Measurements from ENCODE around the gene SCN10A.
A peak's percentile ranks its signal among the peaks of the same experiment; 100 is the strongest.

The SCN10A gene

GRCh38 chr3:38823186-38823585 lies 7.2 kb upstream of the SCN10A start:
- Histone ChIP-seq H3K23ac (ENCODE audit: low read length in 2 of 2) (no peak overlapping the region), H2AFZ (ENCODE audit: low read depth, low read length) (no peak overlapping the region), H3K4me2 (ENCODE audit: low read length, poor library complexity, severe bottlenecking) (no peak overlapping the region), H3K18ac (ENCODE audit: low read depth in 1 of 2, low read length in 2 of 2) (no peak overlapping the region), H3K79me1 (replicated peaks; ENCODE audit: low read length, poor library complexity, severe bottlenecking) (no peaks in the 10 kb centered on the region), H2BK120ac (ENCODE audit: low read depth, low read length) (no peak overlapping the region), H3K27ac (ENCODE audit: low read length, poor library complexity, severe bottlenecking) (no peak overlapping the region), H2AK5ac (ENCODE audit: low read length, severe bottlenecking) (no peak overlapping the region), H3K27me3 (ENCODE audit: control insufficient read depth in 1 of 2, insufficient read depth in 1 of 2, low read length in 2 of 2) (peaks cover 7 to 34% of the 10 kb centered on the region in 2 experiments), H3K14ac (ENCODE audit: low read length in 2 of 2) (no peak overlapping the region), H2BK12ac (ENCODE audit: low read length in 2 of 2) (no peak overlapping the region), H3K9ac (ENCODE audit: low read length) (no peak overlapping the region), H3K36me3 (ENCODE audit: control insufficient read depth in 1 of 2, insufficient read depth in 2 of 2, low read depth in 1 of 2, low read length in 2 of 2) (no peaks in the 10 kb centered on the region), H4K8ac (ENCODE audit: low read length) (no peak overlapping the region), H2BK5ac (ENCODE audit: low read depth, low read length, poor library complexity, severe bottlenecking) (no peak overlapping the region), H3K4ac (ENCODE audit: low read depth in 1 of 2, low read length in 2 of 2) (no peak overlapping the region), H4K91ac (ENCODE audit: low read length) (no peak overlapping the region), H3K4me3 (ENCODE audit: insufficient read depth in 1 of 2, low read depth in 1 of 2, low read length in 2 of 2) (no peak overlapping the region), H3K9me3 (ENCODE audit: control insufficient read depth, low read length) (no peaks in the 10 kb centered on the region), H3K4me1 (ENCODE audit: control insufficient read depth, insufficient read depth, low read depth, low read length) (peaks cover 2% of the 10 kb centered on the region), H2BK15ac (ENCODE audit: low read depth, poor library complexity, severe bottlenecking) (no peak overlapping the region)
- WGBS: 84% methylated on average over 4 of the region's 5 CpGs
- DNase-seq: no peak

- Histone ChIP-seq H3K36me3 (ENCODE audit: control insufficient read depth in 1 of 2, insufficient read depth in 2 of 2, low read depth in 1 of 2, low read length in 2 of 2) (no peaks in the 10 kb centered on the region), H3K4me3 (ENCODE audit: insufficient read depth in 1 of 2, low read depth in 1 of 2, low read length in 2 of 2) (no peak overlapping the region), H3K18ac (ENCODE audit: low read depth in 1 of 2, low read length in 2 of 2) (no peak overlapping the region), H2BK15ac (ENCODE audit: low read depth, poor library complexity, severe bottlenecking) (no peak overlapping the region), H3K4me1 (ENCODE audit: control insufficient read depth, insufficient read depth, low read depth, low read length) (no peaks in the 10 kb centered on the region), H3K23ac (ENCODE audit: low read length in 2 of 2) (no peak overlapping the region), H3K27me3 (ENCODE audit: control insufficient read depth in 1 of 2, insufficient read depth in 1 of 2, low read length in 2 of 2) (peaks cover 6 to 23% of the 10 kb centered on the region in 2 experiments), H3K4me2 (ENCODE audit: low read length, poor library complexity, severe bottlenecking) (no peak overlapping the region), H3K79me1 (replicated peaks; ENCODE audit: low read length, poor library complexity, severe bottlenecking) (no peaks in the 10 kb centered on the region), H4K91ac (ENCODE audit: low read length) (no peak overlapping the region), H2AFZ (ENCODE audit: low read depth, low read length) (no peak overlapping the region), H2AK5ac (ENCODE audit: low read length, severe bottlenecking) (no peak overlapping the region), H3K4ac (ENCODE audit: low read depth in 1 of 2, low read length in 2 of 2) (no peak overlapping the region), H3K9ac (ENCODE audit: low read length) (no peak overlapping the region), H2BK12ac (ENCODE audit: low read length in 2 of 2) (no peak overlapping the region), H3K14ac (ENCODE audit: low read length in 2 of 2) (no peak overlapping the region), H2BK5ac (ENCODE audit: low read depth, low read length, poor library complexity, severe bottlenecking) (no peak overlapping the region), H3K27ac (ENCODE audit: low read length, poor library complexity, severe bottlenecking) (no peak overlapping the region), H2BK120ac (ENCODE audit: low read depth, low read length) (no peak overlapping the region), H3K9me3 (ENCODE audit: control insufficient read depth, low read length) (no peaks in the 10 kb centered on the region), H4K8ac (ENCODE audit: low read length) (no peak overlapping the region)
- no peak for DNase-seq
- WGBS: 75% methylated on average over 4 of the region's 5 CpGs
Observed at GRCh38 chr3:38811822-38812221, 4.2 kb downstream of the SCN10A start.

- H3K14ac ChIP-seq (ENCODE audit: low read length in 2 of 2): no peak overlapping the region
- no peak overlapping the region for H3K9ac ChIP-seq (ENCODE audit: low read length)
- DNase-seq: peak; percentile 76
- H3K4me3 ChIP-seq (ENCODE audit: insufficient read depth in 1 of 2, low read depth in 1 of 2, low read length in 2 of 2): no peak overlapping the region
- no peak overlapping the region for H2BK5ac ChIP-seq (ENCODE audit: low read depth, low read length, poor library complexity, severe bottlenecking)
- H2BK15ac ChIP-seq (ENCODE audit: low read depth, poor library complexity, severe bottlenecking): no peak overlapping the region
- no peaks in the 10 kb centered on the region for H3K79me1 ChIP-seq (replicated peaks; ENCODE audit: low read length, poor library complexity, severe bottlenecking)
- H2AFZ ChIP-seq (ENCODE audit: low read depth, low read length): no peak overlapping the region
- H4K91ac ChIP-seq (ENCODE audit: low read length): no peak overlapping the region
- H3K9me3 ChIP-seq (ENCODE audit: control insufficient read depth, low read length): no peaks in the 10 kb centered on the region
- H3K36me3 ChIP-seq (ENCODE audit: control insufficient read depth in 1 of 2, insufficient read depth in 2 of 2, low read depth in 1 of 2, low read length in 2 of 2): no peaks in the 10 kb centered on the region
- no peaks in the 10 kb centered on the region for H3K4me1 ChIP-seq (ENCODE audit: control insufficient read depth, insufficient read depth, low read depth, low read length)
- no peak overlapping the region for H3K18ac ChIP-seq (ENCODE audit: low read depth in 1 of 2, low read length in 2 of 2)
- no peak overlapping the region for H3K27ac ChIP-seq (ENCODE audit: low read length, poor library complexity, severe bottlenecking)
- no peak overlapping the region for H3K4me2 ChIP-seq (ENCODE audit: low read length, poor library complexity, severe bottlenecking)
- H2AK5ac ChIP-seq (ENCODE audit: low read length, severe bottlenecking): no peak overlapping the region
- 6% methylated on average over 7 of the region's 9 CpGs for WGBS
- no peaks in the 10 kb centered on the region for H3K27me3 ChIP-seq (ENCODE audit: control insufficient read depth in 1 of 2, insufficient read depth in 1 of 2, low read length in 2 of 2)
- no peak overlapping the region for H2BK12ac ChIP-seq (ENCODE audit: low read length in 2 of 2)
- no peak overlapping the region for H4K8ac ChIP-seq (ENCODE audit: low read length)
- H2BK120ac ChIP-seq (ENCODE audit: low read depth, low read length): no peak overlapping the region
- no peak overlapping the region for H3K4ac ChIP-seq (ENCODE audit: low read depth in 1 of 2, low read length in 2 of 2)
- H3K23ac ChIP-seq (ENCODE audit: low read length in 2 of 2): no peak overlapping the region
Observed at GRCh38 chr3:38805765-38806386, 10.1 kb downstream of the SCN10A start.

- no peak overlapping the region for H2AK5ac ChIP-seq (ENCODE audit: low read length, severe bottlenecking)
- H3K27ac ChIP-seq (ENCODE audit: low read length, poor library complexity, severe bottlenecking): no peak overlapping the region
- H3K4me3 ChIP-seq (ENCODE audit: insufficient read depth in 1 of 2, low read depth in 1 of 2, low read length in 2 of 2): no peak overlapping the region
- no peaks in the 10 kb centered on the region for H3K4me1 ChIP-seq (ENCODE audit: control insufficient read depth, insufficient read depth, low read depth, low read length)
- no peak overlapping the region for H2BK120ac ChIP-seq (ENCODE audit: low read depth, low read length)
- H3K9me3 ChIP-seq (ENCODE audit: control insufficient read depth, low read length): no peaks in the 10 kb centered on the region
- DNase-seq: no peak
- H3K9ac ChIP-seq (ENCODE audit: low read length): no peak overlapping the region
- no peak overlapping the region for H3K14ac ChIP-seq (ENCODE audit: low read length in 2 of 2)
- no peak overlapping the region for H3K4ac ChIP-seq (ENCODE audit: low read depth in 1 of 2, low read length in 2 of 2)
- H2BK5ac ChIP-seq (ENCODE audit: low read depth, low read length, poor library complexity, severe bottlenecking): no peak overlapping the region
- no peaks in the 10 kb centered on the region for H3K27me3 ChIP-seq (ENCODE audit: control insufficient read depth in 1 of 2, insufficient read depth in 1 of 2, low read length in 2 of 2)
- 75% methylated on average over 1 of the region's 1 CpG for WGBS
- H2BK12ac ChIP-seq (ENCODE audit: low read length in 2 of 2): no peak overlapping the region
- H4K8ac ChIP-seq (ENCODE audit: low read length): no peak overlapping the region
- no peak overlapping the region for H3K18ac ChIP-seq (ENCODE audit: low read depth in 1 of 2, low read length in 2 of 2)
- no peak overlapping the region for H2AFZ ChIP-seq (ENCODE audit: low read depth, low read length)
- H3K79me1 ChIP-seq (replicated peaks; ENCODE audit: low read length, poor library complexity, severe bottlenecking): no peaks in the 10 kb centered on the region
- no peak overlapping the region for H3K4me2 ChIP-seq (ENCODE audit: low read length, poor library complexity, severe bottlenecking)
- H3K23ac ChIP-seq (ENCODE audit: low read length in 2 of 2): no peak overlapping the region
- no peak overlapping the region for H2BK15ac ChIP-seq (ENCODE audit: low read depth, poor library complexity, severe bottlenecking)
- no peaks in the 10 kb centered on the region for H3K36me3 ChIP-seq (ENCODE audit: control insufficient read depth in 1 of 2, insufficient read depth in 2 of 2, low read depth in 1 of 2, low read length in 2 of 2)
- H4K91ac ChIP-seq (ENCODE audit: low read length): no peak overlapping the region
Observed at GRCh38 chr3:38805004-38805403, 11.0 kb downstream of the SCN10A start.
